AG08395 (cell line): ENCODE data around the gene FNDC10.
"Not testable (repeated sequence)": the region's sequence is repeated elsewhere in the genome, so short reads cannot be mapped to it uniquely, and the experiment has no call there.

Source experiments
- DNase-seq: peaks from one replicate; pipeline ENCODE4 v3.0.0; 2012; ENCODE audit warnings: mixed read lengths, low spot score

The FNDC10 gene

DNA sequence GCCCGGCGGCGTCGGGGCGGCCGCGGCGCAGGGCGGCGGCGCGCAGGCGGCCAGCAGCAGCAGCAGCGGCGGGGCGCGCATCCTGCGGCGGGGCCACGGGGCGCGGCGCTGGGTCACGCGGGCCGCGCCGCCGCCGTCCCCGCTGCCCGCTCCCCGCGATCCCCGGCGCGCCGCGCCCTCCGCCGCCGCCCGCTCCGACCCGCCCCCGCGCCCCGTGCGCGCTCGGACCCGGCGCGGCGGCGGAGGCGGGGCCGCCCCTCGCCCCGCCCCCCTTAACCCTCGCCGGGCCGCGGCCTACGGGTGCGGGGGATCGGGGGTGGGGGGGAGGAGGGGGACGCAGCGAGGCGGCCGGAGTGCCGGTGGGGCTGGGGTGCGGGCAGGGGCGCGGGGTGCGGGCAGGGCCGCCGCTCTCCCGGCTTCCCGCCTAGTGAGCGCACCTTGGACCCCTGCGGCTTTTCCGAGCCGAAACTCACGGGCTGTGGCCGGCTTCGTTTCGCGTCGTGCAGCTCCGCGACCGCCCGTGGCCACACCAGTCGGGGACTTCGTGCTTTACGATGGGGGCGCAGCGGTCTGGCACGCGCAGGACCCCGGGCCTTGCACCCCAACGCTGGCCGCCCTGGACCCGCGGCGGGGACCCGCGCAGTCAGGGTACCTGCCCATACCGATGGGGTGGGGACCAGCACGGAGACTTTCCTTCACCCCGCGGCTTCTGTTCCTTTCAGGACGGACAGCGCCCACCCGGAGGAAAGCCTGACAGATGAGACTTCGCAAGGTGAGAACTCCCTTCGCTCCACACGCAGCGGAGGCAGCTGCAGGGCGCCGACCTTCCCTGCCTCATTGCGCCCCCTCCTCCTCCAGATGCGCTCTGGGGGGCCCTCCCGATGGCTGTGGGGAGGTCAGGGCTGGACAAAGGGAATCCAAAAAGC is at the start of gene FNDC10:
Gene FNDC10, minus strand, starts transcription at position 201 of the 926 bp plus-strand sequence. Its CDS starts 120 bp downstream, at position 81.
- no peak for DNase-seq

DNA sequence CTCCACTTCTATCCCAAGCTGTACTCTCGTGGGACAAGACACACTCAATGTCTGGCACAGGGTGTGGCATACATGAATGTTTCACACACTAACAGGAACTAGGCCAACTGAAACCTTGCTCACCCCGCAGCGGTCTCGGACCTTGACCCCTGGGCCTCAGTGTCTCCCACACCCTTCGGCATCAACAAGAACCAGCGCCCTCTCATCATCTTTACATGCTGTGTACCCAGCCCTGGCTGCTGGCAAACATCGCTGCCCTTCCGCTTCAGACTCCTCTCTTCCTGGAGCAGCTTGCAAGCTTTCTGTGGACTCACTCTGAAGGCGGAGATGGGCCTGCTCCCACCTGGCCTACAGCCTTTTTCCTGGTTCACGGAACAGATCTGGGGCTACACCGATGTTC is 48.3 kb upstream of the FNDC10 start:
- DNase-seq = not testable (repeated sequence)

DNA sequence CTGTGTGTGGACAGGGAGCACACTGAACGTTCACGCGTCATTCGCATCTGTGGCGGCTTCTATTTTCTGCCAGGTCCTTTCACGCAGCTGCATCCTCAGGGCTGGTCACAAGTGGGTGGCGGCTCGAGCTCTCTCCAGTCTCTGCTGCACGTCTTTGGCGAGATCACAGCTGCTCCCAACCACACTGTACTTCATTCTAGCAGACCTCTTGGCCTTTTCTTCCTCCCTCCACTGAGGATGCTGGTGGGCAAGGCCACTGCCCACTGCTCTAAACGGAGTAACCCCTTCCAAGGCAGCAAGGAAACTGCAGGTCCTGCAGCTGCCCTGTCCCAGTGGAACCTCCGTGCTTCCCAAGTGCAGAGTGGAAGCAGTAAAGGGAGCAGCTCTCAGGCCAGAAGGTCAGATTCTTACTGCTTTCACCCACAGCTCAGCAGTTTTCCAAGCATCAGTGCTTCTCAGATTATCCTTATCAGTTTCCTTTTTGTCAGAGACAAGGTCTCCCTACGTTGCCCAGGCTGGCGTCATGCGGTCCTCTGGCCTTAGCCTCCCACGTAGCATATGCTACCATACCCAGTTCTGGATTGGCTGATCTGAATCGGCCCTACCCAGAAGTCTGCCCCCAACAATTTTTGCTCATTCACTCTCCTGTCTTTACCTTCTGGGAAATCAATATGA is 47.8 kb upstream of the FNDC10 start:
- DNase-seq = not testable (repeated sequence)

GRCh38 chr1:1646326-1646725 is 46.4 kb upstream of the FNDC10 start:
- DNase-seq = not testable (repeated sequence)

- DNase-seq = not testable (repeated sequence)
Measured at GRCh38 chr1:1640711-1641461, 41.0 kb upstream of the FNDC10 start.

GRCh38 chr1:1640081-1640480 is 40.1 kb upstream of the FNDC10 start:
- not testable (repeated sequence) for DNase-seq

DNA sequence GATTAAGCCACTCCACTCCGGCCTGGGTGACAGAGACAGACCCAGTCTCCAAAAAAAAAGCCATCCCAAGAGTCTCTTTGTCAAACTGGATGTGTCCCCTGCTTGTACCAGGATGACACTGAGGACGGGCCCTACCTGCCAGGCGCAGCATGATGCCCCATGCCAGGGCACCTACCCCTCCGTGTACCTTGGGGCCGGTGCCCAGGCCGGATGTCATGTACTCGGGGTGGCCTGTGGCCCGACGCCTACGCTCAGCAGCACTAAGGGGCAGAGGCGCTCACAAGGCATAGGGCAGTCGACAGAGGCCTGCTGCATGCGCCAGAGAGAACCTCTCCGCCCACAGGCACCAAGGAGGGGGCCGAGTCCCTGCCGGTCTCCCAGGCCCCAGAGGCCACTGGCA is 39.4 kb upstream of the FNDC10 start:
- not testable (repeated sequence) for DNase-seq

GRCh38 chr1:1638528-1638927 is 38.6 kb upstream of the FNDC10 start:
- not testable (repeated sequence) for DNase-seq

DNA sequence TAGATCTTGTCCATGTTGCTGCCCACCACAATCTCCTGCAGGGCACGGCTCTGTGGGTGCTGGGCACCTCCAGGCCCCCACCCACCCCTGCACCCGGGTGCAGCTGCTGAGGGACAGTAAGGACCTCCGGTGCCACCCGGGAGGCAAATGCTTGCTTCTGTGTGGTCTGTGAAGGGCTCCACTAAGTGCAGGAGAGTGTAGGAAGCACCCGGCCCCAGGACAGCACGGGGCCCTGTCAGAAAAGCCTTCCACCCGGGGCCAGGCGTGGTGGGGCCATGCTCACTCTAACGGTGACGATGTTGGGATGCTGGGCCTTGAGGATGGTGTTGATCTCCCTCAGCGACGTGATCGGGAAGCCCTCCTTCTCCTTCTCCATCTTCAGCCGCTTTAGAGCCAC is 37.5 kb upstream of the FNDC10 start:
- DNase-seq = not testable (repeated sequence)

- not testable (repeated sequence) for DNase-seq
Measured at GRCh38 chr1:1636621-1637478, 36.9 kb upstream of the FNDC10 start.

GRCh38 chr1:1634613-1635012 is 34.7 kb upstream of the FNDC10 start:
- not testable (repeated sequence) for DNase-seq

DNA sequence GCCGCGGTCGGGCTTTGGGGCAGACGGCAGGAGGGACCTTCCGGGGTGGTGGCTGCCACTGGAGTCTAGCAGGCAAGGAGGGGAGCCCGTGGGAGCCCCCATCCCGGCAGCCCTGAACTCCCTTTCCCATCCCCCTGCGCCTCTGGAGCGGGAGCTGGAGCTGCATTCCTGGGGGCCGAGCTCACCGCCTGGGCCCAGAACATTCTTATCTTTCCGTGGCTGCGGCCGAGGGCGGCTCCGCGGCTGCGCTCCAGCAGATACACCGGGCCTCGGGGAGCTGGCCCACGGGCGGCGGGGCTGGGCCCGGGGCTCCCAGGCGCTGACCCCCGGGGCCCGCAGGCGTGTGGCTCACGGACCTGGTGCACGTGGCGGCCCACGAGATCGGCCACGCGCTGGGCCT is 33.5 kb upstream of the FNDC10 start:
- not testable (repeated sequence) for DNase-seq

DNA sequence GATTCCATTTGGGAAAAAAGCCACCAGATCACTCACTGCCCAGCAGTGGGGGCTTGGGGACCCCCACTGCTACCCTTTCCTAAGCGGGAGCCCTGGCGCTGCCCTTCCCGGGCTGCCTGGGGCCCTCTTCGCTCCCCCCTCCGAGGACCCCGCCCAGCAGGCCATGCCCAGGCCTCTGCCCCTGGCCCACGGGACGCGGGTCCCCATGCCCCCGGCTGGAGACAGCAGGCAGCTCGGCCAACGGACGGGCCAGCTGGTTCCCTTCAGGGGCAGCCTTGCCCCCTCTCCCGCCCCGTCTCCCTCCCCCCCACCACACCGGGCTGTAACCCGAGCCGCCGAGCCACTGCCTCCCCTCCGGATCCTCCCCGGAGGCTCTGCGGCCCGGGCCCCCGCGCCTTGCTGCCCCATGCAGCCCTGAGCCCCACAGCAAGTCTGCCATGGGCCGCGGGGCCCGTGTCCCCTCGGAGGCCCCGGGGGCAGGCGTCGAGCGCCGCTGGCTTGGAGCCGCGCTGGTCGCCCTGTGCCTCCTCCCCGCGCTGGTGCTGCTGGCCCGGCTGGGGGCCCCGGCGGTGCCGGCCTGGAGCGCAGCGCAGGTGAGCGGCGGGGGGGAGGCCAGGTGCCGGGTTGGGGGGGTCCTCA is 32.0 kb upstream of the FNDC10 start, which contains the start of gene MMP23B:
Gene MMP23B, plus strand, starts transcription at position 392 of the 639 bp plus-strand sequence. Its CDS starts 46 bp downstream, at position 438.
- DNase-seq = no peak

DNA sequence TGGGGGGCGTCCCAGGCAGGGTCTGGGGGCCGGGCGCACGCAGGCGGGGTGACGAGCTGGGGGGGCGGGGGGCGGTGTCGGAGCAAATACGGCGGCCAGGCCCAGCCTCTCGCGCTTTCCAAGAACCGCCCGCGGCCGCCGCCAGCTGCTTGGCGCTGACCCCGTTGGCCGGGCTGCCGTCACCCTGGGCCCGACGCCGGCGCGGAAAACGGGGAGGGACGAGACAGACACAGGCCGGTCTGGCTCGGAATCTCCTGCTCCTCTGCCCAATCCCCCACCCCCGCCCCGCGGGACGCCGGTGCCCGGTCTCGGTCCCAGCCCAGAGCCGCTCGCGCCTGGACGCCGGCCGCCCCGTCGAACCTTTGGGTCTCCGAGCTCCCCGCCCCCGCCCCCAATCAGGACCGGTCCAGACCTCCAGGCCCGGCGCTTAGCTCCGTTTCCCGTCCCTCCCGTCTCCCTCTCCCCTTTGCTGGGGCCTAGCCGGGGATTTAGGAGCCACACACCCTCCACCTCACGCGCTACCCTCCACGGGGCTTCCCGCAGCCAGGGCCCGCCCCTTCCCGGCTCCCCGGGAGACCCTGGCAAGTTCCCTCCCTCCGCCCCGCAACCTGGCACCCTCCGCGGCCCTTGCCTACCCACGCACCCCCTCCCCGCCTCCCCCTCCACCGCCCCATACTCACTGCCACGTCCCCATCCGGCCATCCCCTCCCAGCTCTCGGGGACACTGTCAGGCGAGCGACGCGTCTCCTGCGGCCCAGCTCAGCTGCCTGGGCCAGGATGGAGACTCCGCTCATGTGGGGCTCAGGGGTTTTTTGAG is 31.2 kb upstream of the FNDC10 start:
- DNase-seq = peak; percentile 57

DNA sequence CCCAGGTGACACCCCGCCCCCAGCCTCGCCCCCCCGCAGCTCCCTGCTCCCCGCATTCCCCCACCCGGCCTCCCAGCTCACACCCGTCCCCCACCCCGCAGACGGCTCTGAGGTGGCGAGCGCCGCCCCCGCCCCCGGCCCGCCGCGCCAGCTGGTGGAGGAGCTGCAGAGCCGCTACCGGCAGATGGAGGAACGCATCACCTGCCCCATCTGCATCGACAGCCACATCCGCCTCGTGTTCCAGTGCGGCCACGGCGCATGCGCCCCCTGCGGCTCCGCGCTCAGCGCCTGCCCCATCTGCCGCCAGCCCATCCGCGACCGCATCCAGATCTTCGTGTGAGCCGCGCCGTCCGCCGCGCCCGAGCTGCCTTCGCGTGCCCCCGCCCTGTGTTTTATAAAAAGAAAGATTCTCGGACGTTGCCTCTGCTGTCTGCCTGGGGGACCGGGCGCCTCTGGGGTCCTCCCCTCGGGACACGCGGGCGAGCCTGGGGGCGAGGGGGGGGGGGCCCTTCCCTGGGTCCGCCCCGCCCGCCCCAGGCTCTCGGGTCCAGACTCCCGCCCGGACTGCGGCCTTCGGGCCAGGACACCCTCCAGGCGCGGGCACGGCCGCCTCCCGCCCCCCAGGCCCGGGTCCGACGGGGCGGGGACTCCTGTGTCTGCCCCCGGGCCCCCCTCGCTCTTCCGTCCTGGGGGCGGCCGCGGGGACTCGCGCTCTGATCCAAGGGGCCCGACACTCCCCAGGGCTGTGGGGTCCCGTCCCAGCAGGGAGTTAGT is 30.4 kb upstream of the FNDC10 start:
- DNase-seq = peak; percentile 65

GRCh38 chr1:1629430-1630190 is 29.7 kb upstream of the FNDC10 start:
- DNase-seq = no peak

- no peak for DNase-seq
Measured at GRCh38 chr1:1628754-1629429, 29.0 kb upstream of the FNDC10 start.
